ENCODE measurements around the gene TMEM212.

TMEM212 gene

GRCh38 chr3:171880101-171880870 lies 37.1 kb downstream of the TMEM212 start:
- no peak for DNase-seq (ENCODE audit: low spot score)
- in situ Hi-C loops (cut with MboI; ENCODE audit: low sequenced_read_pairs, unreplicated experiment), result no loop called here
- TF ChIP-seq, protein P1, sequence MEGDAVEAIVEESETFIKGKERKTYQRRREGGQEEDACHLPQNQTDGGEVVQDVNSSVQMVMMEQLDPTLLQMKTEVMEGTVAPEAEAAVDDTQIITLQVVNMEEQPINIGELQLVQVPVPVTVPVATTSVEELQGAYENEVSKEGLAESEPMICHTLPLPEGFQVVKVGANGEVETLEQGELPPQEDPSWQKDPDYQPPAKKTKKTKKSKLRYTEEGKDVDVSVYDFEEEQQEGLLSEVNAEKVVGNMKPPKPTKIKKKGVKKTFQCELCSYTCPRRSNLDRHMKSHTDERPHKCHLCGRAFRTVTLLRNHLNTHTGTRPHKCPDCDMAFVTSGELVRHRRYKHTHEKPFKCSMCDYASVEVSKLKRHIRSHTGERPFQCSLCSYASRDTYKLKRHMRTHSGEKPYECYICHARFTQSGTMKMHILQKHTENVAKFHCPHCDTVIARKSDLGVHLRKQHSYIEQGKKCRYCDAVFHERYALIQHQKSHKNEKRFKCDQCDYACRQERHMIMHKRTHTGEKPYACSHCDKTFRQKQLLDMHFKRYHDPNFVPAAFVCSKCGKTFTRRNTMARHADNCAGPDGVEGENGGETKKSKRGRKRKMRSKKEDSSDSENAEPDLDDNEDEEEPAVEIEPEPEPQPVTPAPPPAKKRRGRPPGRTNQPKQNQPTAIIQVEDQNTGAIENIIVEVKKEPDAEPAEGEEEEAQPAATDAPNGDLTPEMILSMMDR (IDR thresholded peaks at IDR 0.05; ENCODE audit: borderline replicate concordance, control extremely low read depth, extremely low read depth, insufficient read depth, missing control alignments), result no peak

GRCh38 chr3:171881251-171881650 lies 38.1 kb downstream of the TMEM212 start:
- in situ Hi-C loops (cut with MboI; ENCODE audit: low sequenced_read_pairs, unreplicated experiment), result no loop called here
- no peak for DNase-seq (ENCODE audit: low spot score)
- TF ChIP-seq, protein P1 (IDR thresholded peaks at IDR 0.05; ENCODE audit: borderline replicate concordance, control extremely low read depth, extremely low read depth, insufficient read depth, missing control alignments), result no peak

- in situ Hi-C loops (cut with MboI; ENCODE audit: low sequenced_read_pairs, unreplicated experiment), result no loop called here
- TF ChIP-seq, protein P1 (IDR thresholded peaks at IDR 0.05; ENCODE audit: borderline replicate concordance, control extremely low read depth, extremely low read depth, insufficient read depth, missing control alignments), result no peak
- DNase-seq (ENCODE audit: low spot score), result no peak
These were observed 40.2 kb downstream of the TMEM212 start for GRCh38 chr3:171883257-171883892.

DNA sequence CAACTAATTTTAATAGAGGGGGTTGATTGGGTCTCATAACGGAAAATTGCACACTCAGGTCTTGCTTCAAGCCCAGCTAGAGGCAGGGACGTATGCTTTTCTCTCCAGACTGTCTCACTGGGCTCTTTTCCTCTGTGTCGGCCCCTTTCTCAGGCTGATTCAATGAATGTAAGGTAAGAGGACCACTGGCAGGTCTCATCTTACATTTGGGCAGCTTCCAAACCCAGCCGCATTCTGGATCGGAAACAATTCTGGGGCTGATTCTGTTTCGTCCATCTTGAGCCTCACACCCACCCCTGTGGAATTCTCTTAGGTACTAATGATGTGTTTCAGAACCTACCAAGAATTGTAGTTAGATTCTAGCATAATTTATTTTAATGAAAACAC lies 40.7 kb downstream of the TMEM212 start:
- DNase-seq (ENCODE audit: low spot score), result no peak
- TF ChIP-seq, protein P1 (IDR thresholded peaks at IDR 0.05; ENCODE audit: borderline replicate concordance, control extremely low read depth, extremely low read depth, insufficient read depth, missing control alignments), result no peak
- in situ Hi-C loops (cut with MboI; ENCODE audit: low sequenced_read_pairs, unreplicated experiment), result no loop called here

DNA sequence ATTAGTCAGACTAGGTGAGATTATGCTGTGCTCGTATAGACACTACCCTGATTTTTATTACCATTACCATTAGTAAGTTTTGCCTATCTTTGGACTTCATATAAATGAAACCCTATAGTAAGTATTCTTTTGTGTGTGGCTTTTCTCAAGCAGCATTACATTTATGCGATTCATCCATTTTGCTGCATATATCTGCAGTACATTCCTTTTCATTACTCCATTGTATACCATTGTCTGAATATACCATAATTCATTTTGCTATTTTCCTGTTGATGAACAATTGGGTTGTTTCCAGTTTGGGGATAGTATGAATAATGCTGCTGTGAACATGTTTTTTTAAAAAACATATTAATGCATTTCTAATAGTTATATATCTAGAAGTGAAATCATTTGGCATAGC lies 45.3 kb downstream of the TMEM212 start:
- TF ChIP-seq, protein P1 (IDR thresholded peaks at IDR 0.05; ENCODE audit: borderline replicate concordance, control extremely low read depth, extremely low read depth, insufficient read depth, missing control alignments), result no peak
- DNase-seq (ENCODE audit: low spot score), result no peak
- in situ Hi-C loops (cut with MboI; ENCODE audit: low sequenced_read_pairs, unreplicated experiment), result no loop called here

DNA sequence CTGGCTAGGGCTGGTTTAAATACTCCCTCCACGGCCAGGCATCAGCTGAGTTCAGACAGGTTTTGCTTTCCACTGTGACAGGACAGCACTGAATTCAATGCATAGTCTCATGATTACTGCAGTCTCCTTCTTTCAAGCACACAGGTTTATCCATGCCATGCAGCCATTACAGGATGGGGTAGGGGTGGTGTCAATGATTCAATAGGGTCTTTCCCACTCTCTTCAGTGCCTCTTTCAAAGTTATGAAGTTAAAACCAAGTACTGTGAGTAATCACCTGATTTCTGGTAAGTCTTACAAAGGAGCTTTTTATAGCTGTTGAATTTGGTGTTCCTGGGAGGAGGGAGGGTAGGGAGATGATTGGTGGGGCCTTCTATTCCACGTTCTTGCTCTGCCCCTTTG lies 47.2 kb downstream of the TMEM212 start:
- in situ Hi-C loops (cut with MboI; ENCODE audit: low sequenced_read_pairs, unreplicated experiment), result no loop called here
- no peak for DNase-seq (ENCODE audit: low spot score)
- TF ChIP-seq, protein P1 (IDR thresholded peaks at IDR 0.05; ENCODE audit: borderline replicate concordance, control extremely low read depth, extremely low read depth, insufficient read depth, missing control alignments), result no peak
